Mesenchymal stem cell (in vitro differentiated cells and primary cell): ENCODE results near the gene DEUP1.

Experiments
- DNase-seq: peaks from one replicate; pipeline ENCODE4 v3.0.0-alpha.2; 2013
- H2AFZ ChIP-seq: one replicate; pipeline ENCODE4 v1.6.1; 2013; ENCODE audit warnings: low read depth, mild to moderate bottlenecking, control low read depth, inconsistent platforms, low read length, moderate library complexity
- H2AK5ac ChIP-seq: 2 replicates; pipeline ENCODE4 v1.6.1; 2013; ENCODE audit warnings: low read length, moderate library complexity, mild to moderate bottlenecking, inconsistent platforms; ENCODE audit not compliant: severe bottlenecking
- H2BK120ac ChIP-seq: one replicate; pipeline ENCODE4 v1.6.1; 2013; ENCODE audit warnings: low read depth, mild to moderate bottlenecking, inconsistent platforms, low read length, moderate library complexity
- H2BK12ac ChIP-seq, 2 experiments: one replicate each; pipeline ENCODE4 v1.6.1; 2013; ENCODE audit warnings: inconsistent platforms in 2 of 2, low read length in 2 of 2, mild to moderate bottlenecking in 2 of 2, moderate library complexity in 2 of 2, control low read depth in 1 of 2
- H2BK15ac ChIP-seq: one replicate; pipeline ENCODE4 v1.6.1; 2013; ENCODE audit warnings: mild to moderate bottlenecking, low read depth, inconsistent platforms; ENCODE audit not compliant: poor library complexity, severe bottlenecking
- H2BK5ac ChIP-seq: 2 replicates; pipeline ENCODE4 v1.6.1; 2013; ENCODE audit warnings: low read depth, mild to moderate bottlenecking, low read length, control low read depth, inconsistent platforms; ENCODE audit not compliant: poor library complexity, severe bottlenecking
- H3K14ac ChIP-seq, 2 experiments: one replicate each; pipeline ENCODE4 v1.6.1; 2013; ENCODE audit warnings: inconsistent platforms in 2 of 2, low read length in 2 of 2, control low read depth in 1 of 2, mild to moderate bottlenecking in 1 of 2, moderate library complexity in 1 of 2
- H3K18ac ChIP-seq, 2 experiments: one replicate each; pipeline ENCODE4 v1.6.1; 2013; ENCODE audit warnings: inconsistent platforms in 2 of 2, low read length in 2 of 2, control low read depth in 1 of 2, low read depth in 1 of 2, mild to moderate bottlenecking in 1 of 2
- H3K23ac ChIP-seq, 2 experiments: one replicate each; pipeline ENCODE4 v1.6.1; 2013; ENCODE audit warnings: inconsistent platforms in 2 of 2, low read length in 2 of 2, mild to moderate bottlenecking in 2 of 2, moderate library complexity in 2 of 2, control low read depth in 1 of 2
- H3K27ac ChIP-seq: 2 replicates; pipeline ENCODE4 v1.5.1; 2013; ENCODE audit warnings: mild to moderate bottlenecking, moderate library complexity, low read length, control low read depth, inconsistent platforms; ENCODE audit not compliant: poor library complexity, severe bottlenecking
- H3K27me3 ChIP-seq, 2 experiments: 2 replicates each; pipeline versions ENCODE4 v1.6.1 to v1.7.0; 2013; ENCODE audit warnings: low read length in 2 of 2, mild to moderate bottlenecking in 2 of 2, moderate library complexity in 2 of 2, control low read depth in 1 of 2, inconsistent platforms in 1 of 2; ENCODE audit not compliant: control insufficient read depth in 1 of 2, insufficient read depth in 1 of 2
- H3K36me3 ChIP-seq, 2 experiments: 2 replicates each; pipeline versions ENCODE4 v1.6.1 to v1.7.0; 2013; ENCODE audit warnings: low read length in 2 of 2, control low read depth in 1 of 2, inconsistent platforms in 1 of 2, low read depth in 1 of 2, mild to moderate bottlenecking in 1 of 2; ENCODE audit not compliant: insufficient read depth in 2 of 2, control insufficient read depth in 1 of 2
- H3K4ac ChIP-seq, 2 experiments: one replicate each; pipeline ENCODE4 v1.6.1; 2013; ENCODE audit warnings: inconsistent platforms in 2 of 2, low read length in 2 of 2, mild to moderate bottlenecking in 2 of 2, moderate library complexity in 2 of 2, control low read depth in 1 of 2, low read depth in 1 of 2
- H3K4me1 ChIP-seq: 2 replicates; pipeline ENCODE4 v1.6.1; 2013; ENCODE audit warnings: low read depth, low read length, control low read depth; ENCODE audit not compliant: control insufficient read depth, insufficient read depth
- H3K4me2 ChIP-seq: 2 replicates; pipeline ENCODE4 v1.6.1; 2013; ENCODE audit warnings: low read length, mild to moderate bottlenecking, inconsistent platforms; ENCODE audit not compliant: poor library complexity, severe bottlenecking
- H3K4me3 ChIP-seq, 2 experiments: 2 replicates each; pipeline versions ENCODE4 v1.5.1 to v1.7.0; 2013; ENCODE audit warnings: low read length in 2 of 2, mild to moderate bottlenecking in 2 of 2, control low read depth in 1 of 2, low read depth in 1 of 2; ENCODE audit not compliant: insufficient read depth in 1 of 2
- H3K79me1 ChIP-seq: replicated peaks from 2 replicates; pipeline ENCODE4 v1.6.1; 2013; ENCODE audit warnings: mild to moderate bottlenecking, control low read depth, low read length, inconsistent platforms; ENCODE audit not compliant: poor library complexity, severe bottlenecking
- H3K9ac ChIP-seq: 2 replicates; pipeline ENCODE4 v1.7.0; 2013; ENCODE audit warnings: mild to moderate bottlenecking, low read length, moderate library complexity
- H3K9me3 ChIP-seq: 2 replicates; pipeline ENCODE4 v1.7.0; 2013; ENCODE audit warnings: mild to moderate bottlenecking, low read length; ENCODE audit not compliant: control insufficient read depth
- H4K8ac ChIP-seq: one replicate; pipeline ENCODE4 v1.6.1; 2013; ENCODE audit warnings: inconsistent platforms, mild to moderate bottlenecking, low read length, moderate library complexity
- H4K91ac ChIP-seq: one replicate; pipeline ENCODE4 v1.6.1; 2013; ENCODE audit warnings: mild to moderate bottlenecking, low read length, inconsistent platforms
- WGBS: methylation state at CpG from one replicate; pipeline ENCODE4 v1.1.7; 2013; ENCODE audit warnings: mixed read lengths; 5-methylcytosine and 5-hydroxymethylcytosine counted together

DEUP1 gene

DNA sequence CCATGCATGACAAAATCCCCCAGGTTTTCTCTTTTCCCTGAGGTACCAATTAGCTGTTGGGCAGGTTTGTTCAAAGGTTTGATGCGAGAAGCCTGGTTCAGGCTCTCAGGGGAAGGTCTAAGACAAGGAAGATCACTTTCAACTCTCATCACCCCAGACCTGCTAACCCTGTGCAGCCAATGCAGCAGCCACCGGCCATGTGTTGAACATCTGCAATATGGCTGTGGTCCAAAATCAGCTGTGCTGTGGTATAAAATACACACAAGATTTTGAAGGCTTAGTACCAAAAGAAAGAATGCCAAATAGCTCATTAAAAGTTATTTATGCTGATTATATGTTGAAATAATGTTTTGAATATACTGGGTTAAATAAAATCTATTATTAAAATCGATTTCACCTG is 154.2 kb downstream of the DEUP1 start:
- Histone ChIP-seq H3K27me3 (no peaks in the 10 kb centered on the region), H2AFZ (no peak overlapping the region), H2AK5ac (no peak overlapping the region), H3K18ac (no peak overlapping the region), H3K9ac (no peak overlapping the region), H3K4me2 (no peak overlapping the region), H3K14ac (no peak overlapping the region), H3K23ac (no peak overlapping the region), H3K9me3 (no peaks in the 10 kb centered on the region), H2BK5ac (no peak overlapping the region), H2BK120ac (no peak overlapping the region), H3K36me3 (peaks cover 0 to 23% of the 10 kb centered on the region in 2 experiments), H3K79me1 (peaks cover 39% of the 10 kb centered on the region), H3K4me3 (no peak overlapping the region), H4K8ac (no peak overlapping the region), H3K4ac (no peak overlapping the region), H4K91ac (no peak overlapping the region), H2BK12ac (no peak overlapping the region), H2BK15ac (no peak overlapping the region), H3K27ac (no peak overlapping the region), H3K4me1 (peaks cover 10% of the 10 kb centered on the region)
- WGBS, result 94% methylated on average over 2 of the region's 3 CpGs
- DNase-seq, result no peak

DNA sequence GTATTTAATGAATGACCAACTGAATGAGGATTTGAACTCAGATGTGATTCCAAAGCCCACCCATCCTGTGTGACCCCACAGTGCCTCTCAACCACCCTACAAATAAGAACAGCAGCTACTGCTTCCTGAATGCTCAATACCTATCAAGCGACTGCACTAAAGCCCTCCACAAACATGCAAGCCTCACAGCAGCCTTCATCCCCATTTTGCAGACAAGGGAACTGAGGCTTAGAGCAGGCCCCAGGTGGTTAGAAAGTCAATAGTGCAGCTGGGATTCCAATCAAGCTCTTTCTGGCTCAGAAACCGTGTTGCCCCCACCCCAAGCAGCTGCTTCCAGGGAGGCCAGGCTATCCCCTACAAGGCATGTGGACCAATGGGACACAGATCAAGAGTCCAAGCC is 155.4 kb downstream of the DEUP1 start:
- Histone ChIP-seq H3K27me3 (no peaks in the 10 kb centered on the region), H3K14ac (no peak overlapping the region), H2AK5ac (no peak overlapping the region), H2BK15ac (no peak overlapping the region), H3K4me3 (no peak overlapping the region), H3K23ac (no peak overlapping the region), H2BK12ac (no peak overlapping the region), H3K4ac (no peak overlapping the region), H3K18ac (no peak overlapping the region), H4K8ac (no peak overlapping the region), H2BK5ac (no peak overlapping the region), H2AFZ (no peak overlapping the region), H3K79me1 (peaks cover 40% of the 10 kb centered on the region), H3K4me1 (peaks cover 10% of the 10 kb centered on the region), H3K27ac (no peak overlapping the region), H3K36me3 (peaks cover 0 to 23% of the 10 kb centered on the region in 2 experiments), H4K91ac (no peak overlapping the region), H3K4me2 (no peak overlapping the region), H3K9me3 (no peaks in the 10 kb centered on the region), H2BK120ac (no peak overlapping the region), H3K9ac (no peak overlapping the region)
- no peak for DNase-seq
- WGBS, result 84% methylated on average over 2 of the region's 2 CpGs

DNA sequence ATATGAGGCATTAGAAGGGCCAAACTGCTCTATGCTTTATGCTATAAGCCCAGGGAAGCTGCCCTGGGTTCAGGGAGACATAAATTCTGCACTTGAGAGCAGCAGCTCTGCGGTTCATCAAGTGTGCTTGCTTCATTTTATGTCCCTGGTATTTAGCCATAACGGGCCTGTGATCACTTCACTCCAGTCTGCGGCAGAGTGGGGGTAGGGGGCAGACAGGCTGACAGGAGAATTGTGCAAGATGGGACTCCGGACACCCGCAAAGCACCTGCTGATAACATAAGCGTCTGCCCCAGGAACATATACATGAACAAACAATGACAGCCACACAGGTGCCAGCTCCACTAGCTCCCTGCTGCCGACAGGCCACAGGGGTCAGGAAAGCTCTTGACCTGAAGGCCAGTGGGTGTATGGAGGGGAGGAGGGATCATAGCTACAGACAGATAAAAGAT is 156.5 kb downstream of the DEUP1 start:
- no peak overlapping the region for H3K4me3 ChIP-seq
- no peak overlapping the region for H2BK12ac ChIP-seq
- H3K79me1 ChIP-seq, result peaks cover 36% of the 10 kb centered on the region
- DNase-seq, result peak; percentile 66
- H3K4me1 ChIP-seq, result peaks cover 10% of the 10 kb centered on the region
- no peak overlapping the region for H4K91ac ChIP-seq
- H2AK5ac ChIP-seq, result no peak overlapping the region
- no peak overlapping the region for H2BK15ac ChIP-seq
- no peak overlapping the region for H3K4ac ChIP-seq
- H2BK120ac ChIP-seq, result no peak overlapping the region
- no peak overlapping the region for H4K8ac ChIP-seq
- peaks cover 0 to 17% of the 10 kb centered on the region in 2 experiments for H3K36me3 ChIP-seq
- H3K4me2 ChIP-seq, result no peak overlapping the region
- no peak overlapping the region for H2AFZ ChIP-seq
- no peak overlapping the region for H3K14ac ChIP-seq
- no peak overlapping the region for H2BK5ac ChIP-seq
- H3K18ac ChIP-seq, result no peak overlapping the region
- no peak overlapping the region for H3K9ac ChIP-seq
- H3K9me3 ChIP-seq, result no peaks in the 10 kb centered on the region
- no peak overlapping the region for H3K27ac ChIP-seq
- 22% methylated on average over 6 of the region's 7 CpGs for WGBS
- H3K27me3 ChIP-seq, result no peaks in the 10 kb centered on the region
- H3K23ac ChIP-seq, result no peak overlapping the region
